ENCODE measurements around the gene RNLS. TPM values are rescaled to one million over a fixed set of nuclear protein-coding genes. Genes with fewer than 3 reads are reported as not detected.

Gene RNLS
- total RNA-seq, 1 experiment from 2014 or later, result 11.4 TPM

DNA sequence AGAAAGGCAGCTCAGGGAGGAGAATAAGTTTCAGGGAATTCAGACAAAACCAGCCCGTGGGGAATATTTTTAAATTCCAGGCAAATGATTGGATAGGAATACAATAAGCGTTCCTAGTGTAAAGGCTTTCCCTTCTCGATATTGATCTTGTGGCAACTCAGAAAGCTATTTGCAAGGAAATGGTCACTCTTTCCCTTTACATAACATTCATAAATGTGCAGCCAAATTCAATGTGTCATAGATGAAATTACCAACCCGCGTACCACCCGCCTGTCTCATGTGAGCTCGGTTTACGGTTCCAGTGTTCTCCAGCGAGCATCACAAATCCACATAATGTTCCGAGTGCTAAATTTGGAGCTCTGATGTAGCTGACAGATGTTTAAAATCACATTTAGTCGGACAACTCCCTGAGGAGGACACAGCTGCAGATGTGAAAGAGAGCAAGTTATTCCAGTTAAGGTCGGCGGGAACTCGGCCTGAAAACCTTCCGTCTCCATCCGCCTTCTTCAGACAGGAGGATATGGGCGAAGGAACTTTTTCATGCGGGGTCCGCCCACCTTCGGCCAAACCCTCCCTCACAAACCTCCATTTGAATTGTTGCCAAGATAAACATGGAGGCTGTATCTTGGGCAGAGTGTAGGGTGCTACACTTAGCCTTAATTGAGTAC lies 327.0 kb downstream of the RNLS start:
- Histone ChIP-seq H3K27ac (ENCODE audit: low read length) (no peak overlapping the region), H3K36me3 (ENCODE audit: control insufficient read depth, insufficient read depth, low read length) (no peaks in the 10 kb centered on the region), H3K9me3 (ENCODE audit: control insufficient read depth, insufficient read depth, low read depth, low read length) (no peaks in the 10 kb centered on the region), H3K4me1 (ENCODE audit: control insufficient read depth, insufficient read depth, low read length) (peaks cover 13% of the 10 kb centered on the region), H3K27me3 (ENCODE audit: control insufficient read depth, insufficient read depth, low read length) (no peaks in the 10 kb centered on the region), H3K4me3 (ENCODE audit: low read depth in 2 of 2, low read length in 2 of 2) (no peak overlapping the region)
- no TSS peak for BruUV-seq (replicated peaks)
- CTCF ChIA-PET, result no interaction called here
- ATAC-seq (no peak), DNase-seq (ENCODE audit: low read depth, low spot score) (no peak)
- POLR2A ChIA-PET, result interaction anchor here (0.6 kb wide), 1 partner anchor 54 kb away, joined by 3 read pairs; no protein-coding TSS in a partner anchor
- intact Hi-C loops (cut with micrococcal nuclease; ENCODE audit: unreplicated experiment), result no loop called here
- TF ChIP-seq POLR2AphosphoS5 (IDR thresholded peaks at IDR 0.05; ENCODE audit: low read depth, low read length) (no peak), SIN3A (IDR thresholded peaks at IDR 0.05; ENCODE audit: borderline replicate concordance, insufficient read depth, low read depth, low read length) (no peak), REST (IDR thresholded peaks at IDR 0.05; ENCODE audit: insufficient read depth in 1 of 2, low read depth in 2 of 2, low read length in 1 of 2) (no peak), TCF7L2 (IDR thresholded peaks at IDR 0.05; ENCODE audit: low read depth, low read length) (no peak)
- TF ChIP-seq, protein P1, sequence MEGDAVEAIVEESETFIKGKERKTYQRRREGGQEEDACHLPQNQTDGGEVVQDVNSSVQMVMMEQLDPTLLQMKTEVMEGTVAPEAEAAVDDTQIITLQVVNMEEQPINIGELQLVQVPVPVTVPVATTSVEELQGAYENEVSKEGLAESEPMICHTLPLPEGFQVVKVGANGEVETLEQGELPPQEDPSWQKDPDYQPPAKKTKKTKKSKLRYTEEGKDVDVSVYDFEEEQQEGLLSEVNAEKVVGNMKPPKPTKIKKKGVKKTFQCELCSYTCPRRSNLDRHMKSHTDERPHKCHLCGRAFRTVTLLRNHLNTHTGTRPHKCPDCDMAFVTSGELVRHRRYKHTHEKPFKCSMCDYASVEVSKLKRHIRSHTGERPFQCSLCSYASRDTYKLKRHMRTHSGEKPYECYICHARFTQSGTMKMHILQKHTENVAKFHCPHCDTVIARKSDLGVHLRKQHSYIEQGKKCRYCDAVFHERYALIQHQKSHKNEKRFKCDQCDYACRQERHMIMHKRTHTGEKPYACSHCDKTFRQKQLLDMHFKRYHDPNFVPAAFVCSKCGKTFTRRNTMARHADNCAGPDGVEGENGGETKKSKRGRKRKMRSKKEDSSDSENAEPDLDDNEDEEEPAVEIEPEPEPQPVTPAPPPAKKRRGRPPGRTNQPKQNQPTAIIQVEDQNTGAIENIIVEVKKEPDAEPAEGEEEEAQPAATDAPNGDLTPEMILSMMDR (IDR thresholded peaks at IDR 0.05), result no peak
- in situ Hi-C loops (cut with HindIII; ENCODE audit: low pct_unique_long_range_greater_than_20kb, low sequenced_read_pairs), result no loop called here

GRCh38 chr10:88254091-88254490 lies 329.0 kb downstream of the RNLS start:
- Histone ChIP-seq H3K9me3 (ENCODE audit: control insufficient read depth, insufficient read depth, low read depth, low read length) (no peaks in the 10 kb centered on the region), H3K27me3 (ENCODE audit: control insufficient read depth, insufficient read depth, low read length) (no peaks in the 10 kb centered on the region), H3K27ac (ENCODE audit: low read length) (peak overlapping the region; percentile 36), H3K36me3 (ENCODE audit: control insufficient read depth, insufficient read depth, low read length) (no peaks in the 10 kb centered on the region), H3K4me3 (ENCODE audit: low read depth in 2 of 2, low read length in 2 of 2) (peak overlapping the region in 1 of 2 experiments; percentile 11; a peak in 1 of 4 replicates), H3K4me1 (ENCODE audit: control insufficient read depth, insufficient read depth, low read length) (peaks cover 13% of the 10 kb centered on the region)
- POLR2A ChIA-PET, result no interaction called here
- peak; percentile 51 for DNase-seq (ENCODE audit: low read depth, low spot score)
- ATAC-seq, result peak; percentile 97
- in situ Hi-C loops (cut with HindIII; ENCODE audit: low pct_unique_long_range_greater_than_20kb, low sequenced_read_pairs), result no loop called here
- TF ChIP-seq POLR2AphosphoS5 (IDR thresholded peaks at IDR 0.05; ENCODE audit: low read depth, low read length) (peak; percentile 35; the same call in 1 of the 2 replicates), REST (IDR thresholded peaks at IDR 0.05; ENCODE audit: insufficient read depth in 1 of 2, low read depth in 2 of 2, low read length in 1 of 2) (no peak), SIN3A (IDR thresholded peaks at IDR 0.05; ENCODE audit: borderline replicate concordance, insufficient read depth, low read depth, low read length) (no peak)
- no TSS peak for BruUV-seq (replicated peaks)
- CTCF ChIA-PET, result no interaction called here
- intact Hi-C loops (cut with micrococcal nuclease; ENCODE audit: unreplicated experiment), result no loop called here

Data from Panc1 (cell line).